ENCODE measurements around the gene TTBK1. TPM values are rescaled to one million over a fixed set of nuclear protein-coding genes. Genes with fewer than 3 reads are reported as not detected.

Gene TTBK1
- total and polyA plus RNA-seq, 2 of the 4 experiments (the other 2 are of a cell fraction): 0.02 TPM; not detected in 1

DNA sequence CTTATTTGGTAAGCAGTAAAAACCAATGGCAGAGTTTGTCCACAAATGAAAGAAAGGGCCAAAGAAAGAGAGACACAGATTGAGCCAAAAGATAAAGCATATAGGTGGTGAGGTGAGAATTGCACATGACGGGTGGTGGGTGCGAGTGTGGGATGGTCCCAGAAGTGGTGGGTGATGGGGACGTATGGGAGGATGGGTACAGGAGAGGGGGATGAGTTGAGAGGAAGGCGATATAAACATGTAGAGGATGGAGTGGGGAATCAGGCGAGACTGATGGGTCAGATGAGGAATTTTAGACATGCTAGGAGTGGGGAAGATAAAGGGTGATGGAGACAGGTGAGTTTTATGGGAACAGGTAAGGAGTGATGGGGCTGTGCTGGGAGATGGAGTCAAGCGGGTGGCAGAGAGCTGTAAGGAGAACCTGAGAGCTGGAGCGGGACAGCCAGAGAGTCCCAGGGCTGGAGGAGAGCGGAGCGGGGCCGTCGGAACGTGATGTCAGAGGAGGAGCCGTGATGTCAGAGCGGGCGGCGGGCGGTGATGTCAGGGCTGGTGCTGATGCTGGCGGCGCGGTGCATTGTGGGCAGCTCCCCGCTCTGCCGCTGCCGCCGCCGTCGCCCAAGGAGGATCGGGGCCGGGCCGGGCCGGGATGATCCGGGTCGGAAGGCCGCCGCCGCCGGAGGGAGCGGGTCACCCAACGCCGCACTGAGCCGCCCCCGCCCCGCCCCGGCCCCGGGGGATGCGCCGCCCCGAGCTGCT is at the start of gene TTBK1 (continued):
- TF ChIP-seq, protein P1, sequence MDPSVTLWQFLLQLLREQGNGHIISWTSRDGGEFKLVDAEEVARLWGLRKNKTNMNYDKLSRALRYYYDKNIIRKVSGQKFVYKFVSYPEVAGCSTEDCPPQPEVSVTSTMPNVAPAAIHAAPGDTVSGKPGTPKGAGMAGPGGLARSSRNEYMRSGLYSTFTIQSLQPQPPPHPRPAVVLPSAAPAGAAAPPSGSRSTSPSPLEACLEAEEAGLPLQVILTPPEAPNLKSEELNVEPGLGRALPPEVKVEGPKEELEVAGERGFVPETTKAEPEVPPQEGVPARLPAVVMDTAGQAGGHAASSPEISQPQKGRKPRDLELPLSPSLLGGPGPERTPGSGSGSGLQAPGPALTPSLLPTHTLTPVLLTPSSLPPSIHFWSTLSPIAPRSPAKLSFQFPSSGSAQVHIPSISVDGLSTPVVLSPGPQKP (IDR thresholded peaks at IDR 0.05; ENCODE audit: borderline replicate concordance, low read depth, low read length): no peak
- no peak for TF ChIP-seq SMC3 (IDR thresholded peaks at IDR 0.05; ENCODE audit: low read depth, low read length)

DNA sequence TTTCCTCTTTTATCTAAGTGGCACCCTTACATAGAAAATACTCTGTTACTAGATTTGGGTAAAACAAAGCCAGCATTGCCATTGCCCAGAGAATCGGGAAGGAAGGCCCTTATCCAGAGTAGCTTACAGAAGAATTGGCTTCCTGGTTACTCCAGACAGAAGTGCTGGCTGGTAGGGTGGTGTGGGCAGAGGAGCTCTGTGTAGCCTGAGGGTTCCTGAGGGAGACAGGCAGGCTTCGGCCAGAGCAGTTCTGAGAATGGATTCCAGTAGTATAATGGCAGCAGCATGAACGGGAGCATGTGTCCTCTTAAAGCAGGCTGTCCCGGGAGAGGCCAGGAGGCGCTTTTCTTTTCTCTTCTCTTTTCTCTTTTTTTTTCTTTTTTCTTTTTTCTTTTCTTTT is 49.4 kb upstream of the TTBK1 start:
- peaks cover 0 to 3% of the 10 kb centered on the region in 2 experiments; a peak in 1 of 4 replicates for H3K79me1 ChIP-seq (ENCODE audit: low read depth in 1 of 2, low read length in 2 of 2)
- dilution Hi-C loops (cut with HindIII; ENCODE audit: low sequenced_read_pairs, unreplicated experiment): no loop called here
- H3K4me1 ChIP-seq (ENCODE audit: control insufficient read depth, insufficient read depth, low read length): no peaks in the 10 kb centered on the region
- H2BK5ac ChIP-seq (ENCODE audit: low read depth, low read length, poor library complexity, severe bottlenecking): no peak overlapping the region
- H3K27me3 ChIP-seq (ENCODE audit: control insufficient read depth, insufficient read depth, low read length): no peaks in the 10 kb centered on the region
- H4K5ac ChIP-seq (ENCODE audit: low read depth, low read length): no peak overlapping the region
- no peak overlapping the region for H2AFZ ChIP-seq (replicated peaks; ENCODE audit: low read length, poor library complexity)
- H3K56ac ChIP-seq (ENCODE audit: extremely low read depth, insufficient read depth, low read length): no peak overlapping the region
- DNase-seq (no peak), ATAC-seq (ENCODE audit: low read depth) (no peak)
- no peak overlapping the region for H3K4ac ChIP-seq (ENCODE audit: low read depth, low read length)
- H3K18ac ChIP-seq (ENCODE audit: low read depth, low read length): no peak overlapping the region
- TF ChIP-seq SMC3 (IDR thresholded peaks at IDR 0.05; ENCODE audit: low read depth, low read length) (no peak), CEBPB (IDR thresholded peaks at IDR 0.05; ENCODE audit: low read depth, low read length) (no peak), RCOR1 (IDR thresholded peaks at IDR 0.05; ENCODE audit: insufficient replicate concordance, low read length) (no peak), RAD21 (IDR thresholded peaks at IDR 0.05; ENCODE audit: low read length) (no peak), MAFK (IDR thresholded peaks at IDR 0.05; ENCODE audit: low read depth, low read length) (no peak), CHD1 (IDR thresholded peaks at IDR 0.05; ENCODE audit: low read depth, low read length) (no peak), FOS (IDR thresholded peaks at IDR 0.05; ENCODE audit: low read depth, low read length) (no peak), POLR2A (IDR thresholded peaks at IDR 0.05; ENCODE audit: low read depth, low read length) (no peak), NFE2L2 (IDR thresholded peaks at IDR 0.05; ENCODE audit: low read depth, low read length) (no peak), BHLHE40 (IDR thresholded peaks at IDR 0.05; ENCODE audit: low read depth, low read length) (no peak), MAZ (IDR thresholded peaks at IDR 0.05; ENCODE audit: borderline replicate concordance, low read depth, low read length) (no peak), RFX5 (IDR thresholded peaks at IDR 0.05; ENCODE audit: low read depth, low read length) (no peak)
- TF ChIP-seq, protein P2, sequence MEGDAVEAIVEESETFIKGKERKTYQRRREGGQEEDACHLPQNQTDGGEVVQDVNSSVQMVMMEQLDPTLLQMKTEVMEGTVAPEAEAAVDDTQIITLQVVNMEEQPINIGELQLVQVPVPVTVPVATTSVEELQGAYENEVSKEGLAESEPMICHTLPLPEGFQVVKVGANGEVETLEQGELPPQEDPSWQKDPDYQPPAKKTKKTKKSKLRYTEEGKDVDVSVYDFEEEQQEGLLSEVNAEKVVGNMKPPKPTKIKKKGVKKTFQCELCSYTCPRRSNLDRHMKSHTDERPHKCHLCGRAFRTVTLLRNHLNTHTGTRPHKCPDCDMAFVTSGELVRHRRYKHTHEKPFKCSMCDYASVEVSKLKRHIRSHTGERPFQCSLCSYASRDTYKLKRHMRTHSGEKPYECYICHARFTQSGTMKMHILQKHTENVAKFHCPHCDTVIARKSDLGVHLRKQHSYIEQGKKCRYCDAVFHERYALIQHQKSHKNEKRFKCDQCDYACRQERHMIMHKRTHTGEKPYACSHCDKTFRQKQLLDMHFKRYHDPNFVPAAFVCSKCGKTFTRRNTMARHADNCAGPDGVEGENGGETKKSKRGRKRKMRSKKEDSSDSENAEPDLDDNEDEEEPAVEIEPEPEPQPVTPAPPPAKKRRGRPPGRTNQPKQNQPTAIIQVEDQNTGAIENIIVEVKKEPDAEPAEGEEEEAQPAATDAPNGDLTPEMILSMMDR (conservative IDR thresholded peaks at IDR 0.05; ENCODE audit: low read depth, low read length): no peak
- H3K9me3 ChIP-seq (ENCODE audit: control insufficient read depth, insufficient read depth, low read length): no peaks in the 10 kb centered on the region
- H3K23ac ChIP-seq (ENCODE audit: low read depth, low read length): no peak overlapping the region
- no peak overlapping the region for H2AK9ac ChIP-seq (replicated peaks; ENCODE audit: low read depth, low read length, poor library complexity)
- H3K4me2 ChIP-seq (ENCODE audit: low read depth, low read length): no peak overlapping the region
- ChIA-PET POLR2A (ENCODE audit: unreplicated experiment) (no interaction called here), CTCF (no interaction called here)
- H4K91ac ChIP-seq (ENCODE audit: insufficient read depth, low read depth, low read length): no peak overlapping the region
- no peaks in the 10 kb centered on the region for H4K20me1 ChIP-seq (ENCODE audit: insufficient read depth, low read length)
- 93% methylated on average over 2 of the region's 5 CpGs; no CpG with 5 or more reads in 1 of the 2 experiments for WGBS, 2 experiments (ENCODE audit: extremely low coverage in 2 of 2, insufficient read length in 1 of 2)
- H3K14ac ChIP-seq (replicated peaks; ENCODE audit: low read depth, low read length): no peak overlapping the region
- intact Hi-C loops (cut with micrococcal nuclease): no loop called here
- no peak overlapping the region for H3K27ac ChIP-seq (ENCODE audit: insufficient read depth, low read length)
- no peaks in the 10 kb centered on the region for H3K9me1 ChIP-seq (ENCODE audit: insufficient read depth, low read length)
- no peak overlapping the region for H2BK15ac ChIP-seq (ENCODE audit: low read depth, low read length)
- H2BK120ac ChIP-seq (ENCODE audit: low read depth, low read length): no peak overlapping the region
- no peak overlapping the region for H3K9ac ChIP-seq (ENCODE audit: low read depth, low read length)
- H2AK5ac ChIP-seq (ENCODE audit: low read depth, low read length): no peak overlapping the region
- H2BK20ac ChIP-seq (ENCODE audit: low read depth, low read length): no peak overlapping the region
- peaks cover 44% of the 10 kb centered on the region for H3K36me3 ChIP-seq (ENCODE audit: control insufficient read depth, insufficient read depth, low read length)
- no peak overlapping the region for H4K8ac ChIP-seq (ENCODE audit: low read depth in 2 of 2, low read length in 2 of 2)
- no TSS peak for BruUV-seq (replicated peaks)
- in situ Hi-C loops (cut with MboI; ENCODE audit: low sequenced_read_pairs): no loop called here
- no peak overlapping the region for H3K4me3 ChIP-seq (ENCODE audit: insufficient read depth, low read depth, low read length)
